Hematopoietic multipotent progenitor cell treated with erythropoietin and hydrocortisone succinate and interleukin-3 and kit ligand, for 6 days (in vitro differentiated cells): ENCODE measurements around the gene SCNN1B.
"Not testable (repeated sequence)": the region's sequence is repeated elsewhere in the genome, so short reads cannot be mapped to it uniquely, and the experiment has no call there.

ENCODE experiments used
- DNase-seq: peaks from one replicate; pipeline ENCODE4 v3.0.0-alpha.2; 2015

Gene SCNN1B

DNA sequence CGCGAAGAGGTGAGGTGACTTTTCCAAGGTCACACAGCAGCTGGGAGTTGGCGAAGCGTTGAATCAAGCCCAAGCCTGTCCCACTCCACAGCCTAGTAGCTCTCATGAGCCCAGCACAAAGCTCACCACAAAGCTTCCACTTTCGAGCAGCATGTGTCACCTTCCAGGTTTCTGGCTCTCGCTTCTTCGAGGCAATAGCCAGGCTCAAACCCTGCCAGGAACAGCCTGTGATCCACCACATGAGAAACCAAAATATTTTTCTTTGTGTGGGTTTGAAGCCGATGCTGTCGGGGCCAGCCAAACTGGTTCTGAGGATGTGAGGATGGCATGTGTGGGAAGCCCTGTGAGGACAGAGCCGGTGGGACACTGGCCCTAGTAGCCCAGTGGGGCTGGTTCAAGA lies 82.8 kb downstream of the SCNN1B start:
- DNase-seq = no peak

DNA sequence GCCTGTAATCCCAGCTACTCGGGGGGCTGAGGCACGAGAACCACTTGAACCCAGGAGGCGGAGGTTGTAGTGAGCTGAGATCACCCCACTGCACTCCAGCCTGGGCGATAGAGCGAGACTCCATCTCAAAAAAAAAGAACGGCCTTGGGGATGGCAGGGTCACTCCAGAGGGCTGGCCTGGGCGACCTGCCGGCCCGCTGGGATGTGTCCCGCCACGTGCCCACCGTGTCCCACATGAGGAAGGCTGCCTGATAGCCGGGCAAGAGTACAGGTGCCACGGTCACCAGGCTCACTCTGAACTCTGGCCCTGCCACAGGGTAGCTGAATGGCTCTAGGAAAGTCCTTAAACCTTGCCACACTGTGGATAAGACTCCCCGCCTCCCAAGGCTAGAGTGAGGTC lies 83.3 kb downstream of the SCNN1B start:
- DNase-seq = no peak

DNA sequence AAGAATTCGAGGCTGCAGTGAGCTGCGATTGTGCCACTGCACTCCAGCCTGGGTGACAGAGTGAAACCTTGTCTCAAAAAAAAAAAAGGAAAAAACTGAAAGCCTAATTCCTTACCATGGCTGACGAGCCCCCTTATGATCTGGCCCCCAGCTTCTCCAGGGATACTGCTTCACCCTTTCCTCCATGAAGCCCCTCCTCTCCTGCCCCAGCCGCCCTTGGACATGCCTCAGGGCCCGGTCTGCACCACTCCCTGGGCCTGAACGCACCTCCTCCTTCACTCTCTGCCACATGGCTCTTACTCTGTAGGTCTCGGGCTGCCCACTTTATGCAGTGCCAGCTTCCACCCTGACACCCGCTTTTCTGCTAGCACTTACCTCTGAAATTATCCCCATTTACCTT lies 85.6 kb downstream of the SCNN1B start:
- DNase-seq = no peak

DNA sequence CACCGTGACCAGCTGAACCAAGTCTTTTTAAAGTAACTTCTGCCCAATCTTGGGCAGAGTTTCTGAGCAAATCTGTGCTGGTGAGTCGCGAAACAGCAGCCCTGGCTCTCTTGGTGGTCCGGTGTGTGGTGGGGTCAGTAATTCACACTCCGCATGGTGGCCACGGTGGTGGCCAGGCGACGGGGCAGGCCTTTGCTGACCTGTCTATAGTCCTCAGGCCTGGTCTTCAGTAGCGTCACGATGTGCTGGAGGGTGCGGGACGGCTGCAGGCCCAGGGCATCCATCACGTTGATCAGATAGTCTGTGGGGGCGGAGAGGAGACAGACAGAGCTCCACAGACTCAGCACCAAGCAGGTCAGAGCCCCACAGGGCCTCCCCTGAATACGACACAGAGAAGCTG lies 86.7 kb downstream of the SCNN1B start:
- DNase-seq = no peak

DNA sequence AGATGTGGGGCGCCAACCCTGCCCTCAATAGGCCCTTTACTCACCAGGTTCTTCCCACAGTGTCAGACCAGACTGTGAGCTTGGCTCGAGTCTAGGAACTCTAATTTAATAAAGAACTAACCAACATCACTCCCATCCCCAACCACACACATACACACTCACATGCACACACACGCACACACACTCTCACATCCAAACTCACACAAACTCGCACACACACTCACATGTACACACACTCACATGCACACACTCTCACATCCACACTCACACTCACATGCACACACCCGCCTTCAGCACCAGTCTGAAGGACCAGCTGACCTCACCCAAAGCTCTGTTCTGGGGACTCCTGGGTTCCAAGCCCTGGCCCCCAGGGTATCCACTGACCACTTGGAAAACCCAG lies 87.1 kb downstream of the SCNN1B start:
- no peak for DNase-seq

DNA sequence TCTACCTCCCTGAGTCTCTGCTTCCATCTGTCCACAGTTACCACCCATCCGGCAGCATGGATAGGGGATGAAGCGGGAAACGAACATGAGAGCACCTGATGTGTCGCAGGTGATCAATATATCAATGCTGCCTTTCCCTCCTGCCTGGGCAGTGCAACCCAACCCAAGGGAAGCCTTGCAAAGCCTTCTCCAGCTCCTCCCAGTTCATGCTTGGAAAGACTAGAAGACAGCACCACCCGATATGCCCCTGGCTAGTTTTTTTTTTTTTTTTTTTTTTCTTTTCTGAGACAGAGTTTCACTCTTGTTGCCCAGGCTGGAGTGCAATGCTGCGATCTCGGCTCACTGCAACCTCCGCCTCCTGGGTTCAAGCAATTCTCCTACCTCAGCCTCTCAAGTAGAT lies 87.8 kb downstream of the SCNN1B start:
- DNase-seq = not testable (repeated sequence)

DNA sequence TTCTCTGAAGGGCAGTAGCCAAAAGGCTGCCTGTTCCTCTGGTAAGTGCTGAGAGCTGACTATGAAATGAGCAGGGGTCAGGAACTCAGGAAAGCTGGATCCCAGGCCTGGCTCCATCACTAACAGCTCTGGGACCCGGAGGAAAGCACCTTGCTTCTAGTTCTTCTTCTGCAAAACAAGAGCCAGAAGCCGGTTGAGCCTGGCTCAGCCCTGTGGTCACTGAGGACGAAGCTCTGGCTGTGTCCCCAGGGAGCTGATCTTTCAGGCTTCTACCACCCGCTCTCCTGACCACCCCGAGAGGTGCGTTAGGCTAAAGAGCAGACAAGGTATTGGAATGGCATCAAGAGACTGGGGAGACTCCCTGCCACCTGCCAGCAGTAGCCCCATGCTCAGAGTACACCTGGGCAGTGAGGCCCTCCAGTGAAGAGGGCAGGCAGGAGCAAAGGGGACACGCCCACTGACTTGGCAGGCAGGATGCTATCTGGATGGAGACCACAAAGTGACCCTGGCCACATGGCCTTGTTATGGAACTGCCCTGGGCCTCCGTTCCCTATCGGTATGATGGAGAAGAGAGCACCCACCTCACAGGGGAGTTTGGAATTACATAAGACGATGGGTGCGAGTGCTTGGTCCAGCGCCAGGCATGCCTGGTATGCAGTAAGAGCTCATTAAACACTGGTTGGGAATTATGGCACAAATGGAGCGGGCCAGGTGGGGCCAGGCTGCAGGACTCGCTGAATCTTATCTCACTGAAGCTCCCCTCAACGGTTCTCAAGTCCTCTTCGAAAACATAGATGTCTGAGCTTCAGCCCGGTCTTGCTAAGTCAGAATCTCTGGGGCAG lies 89.5 kb downstream of the SCNN1B start:
- no peak for DNase-seq

DNA sequence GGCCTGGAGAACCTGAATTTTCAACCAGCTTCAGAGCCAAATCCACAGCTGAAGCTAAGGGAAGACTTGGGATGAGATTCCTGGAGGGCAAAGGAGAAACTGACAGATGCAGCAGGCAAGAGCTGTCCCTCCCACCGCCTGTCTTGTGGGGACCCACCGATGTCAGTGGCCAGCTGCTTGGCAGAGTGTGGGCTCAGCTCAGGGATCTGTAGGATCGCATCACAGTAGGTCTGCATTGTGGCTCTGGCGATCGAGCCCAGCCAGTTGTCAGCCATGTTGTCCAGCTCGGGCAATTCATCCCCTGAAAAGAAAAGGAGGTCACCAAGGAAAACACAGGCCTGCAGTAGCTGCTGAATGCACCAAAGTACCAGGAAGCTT lies 90.1 kb downstream of the SCNN1B start:
- no peak for DNase-seq

DNA sequence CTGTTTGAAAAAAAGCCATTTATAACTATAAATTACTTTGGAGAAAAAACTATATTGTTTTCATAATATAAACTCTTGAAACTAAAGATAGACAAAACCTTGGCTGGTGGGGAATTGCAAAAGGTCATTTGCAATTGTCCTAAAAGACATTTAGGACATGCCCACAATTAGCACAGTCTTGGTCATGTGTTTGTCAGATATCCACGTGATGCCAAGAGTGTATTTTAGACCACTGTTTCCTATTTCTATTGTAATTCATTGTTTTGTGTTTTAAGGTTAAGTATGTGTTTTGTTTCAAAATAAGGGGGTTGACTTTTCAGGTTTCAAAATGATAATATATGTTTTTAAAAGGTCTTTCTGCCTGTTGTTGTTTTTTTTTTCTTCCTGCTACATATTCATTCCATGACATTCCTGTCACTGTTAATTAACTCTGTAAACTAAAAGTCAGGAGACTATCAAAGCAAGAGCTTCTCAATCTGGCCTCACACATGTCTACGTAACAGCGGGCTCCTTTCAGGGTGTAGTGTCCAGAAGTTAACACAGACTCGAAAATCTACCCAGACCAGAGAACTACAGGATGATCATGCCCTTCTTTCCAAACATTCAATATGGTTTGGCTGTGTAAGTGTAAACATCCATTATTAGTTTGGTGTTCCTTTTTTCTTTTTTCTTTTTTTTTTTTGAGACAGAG lies 92.2 kb downstream of the SCNN1B start:
- DNase-seq = no peak

DNA sequence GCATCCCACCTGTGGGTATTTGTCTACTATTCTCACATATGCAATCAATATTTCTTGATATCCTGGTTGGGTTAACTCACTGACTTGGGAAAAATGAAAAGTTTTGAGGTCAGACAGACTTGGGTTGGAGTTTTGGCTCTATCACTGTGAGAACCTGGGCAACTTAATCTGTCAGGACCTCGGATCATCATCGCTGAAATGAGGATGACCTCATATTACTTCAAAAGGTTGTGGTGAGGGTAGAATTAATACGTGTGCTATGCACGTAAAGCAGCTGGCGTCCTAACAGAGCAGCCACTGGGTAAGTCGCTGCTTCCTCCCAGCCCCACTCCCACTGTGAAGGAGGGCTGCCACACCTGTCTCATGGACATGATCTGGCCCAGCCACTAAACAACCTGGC lies 93.6 kb downstream of the SCNN1B start:
- no peak for DNase-seq

DNA sequence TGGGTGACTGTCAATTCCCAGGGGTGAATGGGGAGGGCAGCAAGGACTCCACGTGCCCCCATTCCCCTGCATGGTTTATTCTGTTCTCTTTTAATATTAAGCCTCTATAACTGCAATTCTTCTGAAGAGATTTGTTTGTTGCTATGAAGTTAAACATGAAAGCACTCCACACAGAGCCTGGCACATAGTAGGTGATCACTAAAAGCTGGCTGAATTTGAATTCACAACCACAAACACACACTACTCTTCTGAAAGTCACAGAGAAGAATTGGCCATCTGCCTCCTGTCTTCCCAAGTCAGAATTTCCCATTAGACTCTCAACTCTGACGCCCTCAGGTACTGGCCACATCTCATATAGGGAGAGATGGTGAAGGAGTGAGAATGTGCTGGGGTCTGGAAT lies 95.4 kb downstream of the SCNN1B start:
- DNase-seq = no peak

DNA sequence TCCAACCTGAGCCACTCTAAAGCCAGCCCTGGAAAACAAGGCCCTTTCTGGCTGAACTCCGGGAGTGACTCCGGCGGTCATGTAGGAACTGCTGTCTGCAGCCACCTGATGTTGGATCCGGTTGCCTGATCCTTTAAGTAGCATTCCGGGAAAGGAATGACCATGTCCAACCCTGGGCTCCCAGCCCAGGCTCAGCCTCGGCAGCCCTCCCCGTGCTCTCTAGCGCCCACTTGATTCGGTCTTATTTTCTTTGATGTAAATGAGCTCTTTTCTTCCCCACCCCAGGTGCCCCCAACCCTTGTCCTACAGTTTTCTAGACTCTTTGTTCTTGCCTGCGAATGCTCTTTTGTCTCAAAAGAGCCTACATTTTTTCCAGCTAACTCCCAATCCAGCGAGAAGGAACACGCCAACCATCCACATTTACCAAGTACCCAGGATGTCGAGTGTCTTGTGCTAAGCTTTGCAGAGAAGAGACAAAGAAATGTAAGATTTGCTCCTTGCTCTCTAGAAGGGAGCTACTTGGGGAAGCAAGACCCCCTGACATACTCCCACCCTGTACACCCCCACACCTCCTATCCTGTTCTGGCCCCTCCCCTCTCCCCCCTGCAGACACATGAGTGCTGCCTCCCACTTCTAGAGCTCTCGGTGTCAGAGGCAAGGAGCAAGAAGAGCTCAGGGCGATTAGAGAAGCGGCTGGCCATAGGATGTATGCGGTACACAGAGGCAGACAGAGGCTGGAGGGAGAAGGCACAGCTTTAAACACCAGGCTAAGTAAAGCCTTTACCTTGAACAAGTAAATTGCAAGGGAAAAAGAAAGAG lies 97.1 kb downstream of the SCNN1B start:
- no peak for DNase-seq

DNA sequence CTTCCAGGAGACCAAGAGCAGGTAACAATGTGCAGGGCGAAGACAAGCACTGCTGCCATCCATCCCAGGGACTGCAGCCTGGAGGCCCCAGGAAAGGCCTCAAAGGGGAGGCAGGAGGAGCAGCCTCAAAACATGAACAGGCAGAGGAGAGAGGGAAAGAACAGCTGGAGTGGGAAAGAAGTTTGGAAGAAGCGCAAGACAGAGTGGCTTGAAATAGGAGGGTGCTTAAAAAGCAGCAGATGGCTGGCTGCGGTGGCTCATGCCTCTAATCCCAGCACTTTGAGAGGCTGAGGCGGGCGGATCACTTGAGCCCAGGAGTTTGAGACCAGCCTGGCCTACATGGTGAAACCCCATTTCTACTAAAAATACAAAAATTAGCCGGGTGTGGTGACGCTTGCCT lies 98.3 kb downstream of the SCNN1B start:
- not testable (repeated sequence) for DNase-seq

DNA sequence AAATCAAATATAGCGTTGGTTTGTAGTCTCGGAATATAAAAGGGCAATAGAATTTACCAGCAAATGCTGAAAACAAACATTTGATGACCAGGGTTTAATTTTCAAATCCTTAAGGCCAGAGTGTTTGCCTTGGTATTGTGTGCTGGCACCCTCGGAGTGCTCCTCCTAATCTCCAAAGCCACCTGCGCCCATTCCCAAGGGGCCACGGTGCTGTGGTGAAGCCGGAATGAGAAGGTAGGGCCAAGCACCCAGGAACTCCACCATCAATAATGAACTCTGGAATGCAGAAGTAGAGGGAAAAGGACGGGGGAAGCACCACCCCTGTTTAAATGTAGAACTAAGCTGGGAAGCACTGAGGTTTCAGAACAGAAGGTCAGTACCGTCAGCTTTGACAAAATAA lies 99.0 kb downstream of the SCNN1B start:
- no peak for DNase-seq

DNA sequence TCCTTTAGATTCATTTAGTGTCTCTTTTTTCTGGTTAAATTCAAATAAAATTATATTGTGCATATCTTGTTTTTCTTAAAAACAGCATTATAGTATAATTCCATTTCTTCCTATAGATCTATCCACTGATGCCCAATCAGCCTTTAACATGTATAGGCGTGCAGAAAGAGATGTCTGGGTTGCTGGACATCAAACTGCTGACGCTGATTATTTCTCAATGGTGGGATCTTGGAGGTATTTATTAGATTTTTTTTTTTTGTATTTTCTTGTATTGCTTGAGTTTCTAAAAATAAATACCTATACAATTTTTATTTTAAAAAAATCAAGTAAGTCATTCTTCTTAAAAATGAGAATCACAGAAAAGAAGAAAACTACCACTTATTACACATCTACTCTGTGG lies 100.0 kb downstream of the SCNN1B start:
- DNase-seq = no peak

DNA sequence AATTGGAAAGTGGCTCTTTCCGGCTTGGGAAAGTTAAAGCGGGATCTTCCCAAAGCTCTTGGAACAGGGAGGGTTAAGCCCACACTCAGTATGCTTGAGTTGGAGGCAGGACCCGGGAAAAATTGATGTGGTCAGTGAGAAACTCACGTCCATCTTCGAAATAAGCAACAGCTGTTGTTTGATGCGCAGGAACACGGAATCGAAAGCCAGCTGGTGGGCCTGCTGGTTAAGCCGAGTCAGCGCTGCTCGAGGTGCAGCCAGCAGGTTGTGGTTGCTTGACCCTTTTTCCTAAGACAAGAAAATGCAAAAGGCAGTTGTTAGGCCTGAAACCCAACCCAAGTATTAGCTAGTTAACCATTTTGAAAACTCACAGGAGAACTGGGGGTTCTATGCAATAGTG lies 101.4 kb downstream of the SCNN1B start:
- DNase-seq = no peak

DNA sequence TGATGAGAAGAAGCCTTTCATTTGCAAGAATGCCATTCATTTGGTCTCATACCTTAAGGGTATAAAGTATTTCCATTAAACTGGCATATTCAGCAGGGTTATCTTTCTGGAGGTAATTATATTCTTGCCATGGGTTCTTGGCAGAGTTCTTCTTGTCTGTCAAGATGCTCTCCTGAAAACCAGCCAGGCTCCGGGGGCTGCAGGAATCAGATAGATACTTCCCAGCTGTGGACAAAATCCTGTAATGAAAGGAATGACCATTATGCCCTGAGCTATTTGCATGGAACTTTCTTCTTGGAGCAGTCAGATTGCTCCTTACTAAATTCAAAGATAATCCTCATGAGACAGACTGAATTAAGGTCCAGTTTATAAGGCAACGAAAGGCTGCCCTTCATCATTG lies 103.9 kb downstream of the SCNN1B start:
- no peak for DNase-seq

DNA sequence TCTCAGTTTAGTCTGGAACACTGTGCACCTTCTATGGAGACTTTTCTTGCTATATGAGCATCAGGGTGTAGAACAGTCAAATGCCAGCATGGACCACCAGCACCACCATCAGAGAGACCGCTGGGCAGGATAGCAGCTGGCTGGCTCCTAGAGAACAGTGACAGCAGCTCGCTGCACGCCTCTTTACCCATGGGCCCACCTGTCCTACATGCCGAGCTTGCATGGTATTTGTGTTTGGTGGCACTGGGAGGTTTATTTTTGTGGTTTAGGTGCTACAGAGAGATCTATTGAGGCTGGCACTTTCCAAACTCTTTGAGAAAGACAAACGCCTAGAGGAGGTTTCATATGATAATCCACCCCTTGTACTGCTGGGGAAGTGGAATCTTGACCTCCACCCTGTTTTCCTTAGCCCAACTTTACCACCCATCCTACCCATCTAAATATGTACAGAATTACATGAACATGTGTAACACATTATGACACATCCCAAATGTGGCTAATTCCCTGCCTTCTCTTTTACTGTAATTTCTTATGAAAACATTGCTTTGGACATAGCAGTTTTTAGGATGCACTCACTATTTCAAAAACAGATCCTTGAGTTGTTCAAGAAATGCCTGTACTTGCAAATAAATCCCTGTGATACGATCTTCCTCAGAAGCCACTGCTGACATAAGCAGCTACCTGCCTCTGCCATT lies 104.6 kb downstream of the SCNN1B start:
- DNase-seq = no peak

DNA sequence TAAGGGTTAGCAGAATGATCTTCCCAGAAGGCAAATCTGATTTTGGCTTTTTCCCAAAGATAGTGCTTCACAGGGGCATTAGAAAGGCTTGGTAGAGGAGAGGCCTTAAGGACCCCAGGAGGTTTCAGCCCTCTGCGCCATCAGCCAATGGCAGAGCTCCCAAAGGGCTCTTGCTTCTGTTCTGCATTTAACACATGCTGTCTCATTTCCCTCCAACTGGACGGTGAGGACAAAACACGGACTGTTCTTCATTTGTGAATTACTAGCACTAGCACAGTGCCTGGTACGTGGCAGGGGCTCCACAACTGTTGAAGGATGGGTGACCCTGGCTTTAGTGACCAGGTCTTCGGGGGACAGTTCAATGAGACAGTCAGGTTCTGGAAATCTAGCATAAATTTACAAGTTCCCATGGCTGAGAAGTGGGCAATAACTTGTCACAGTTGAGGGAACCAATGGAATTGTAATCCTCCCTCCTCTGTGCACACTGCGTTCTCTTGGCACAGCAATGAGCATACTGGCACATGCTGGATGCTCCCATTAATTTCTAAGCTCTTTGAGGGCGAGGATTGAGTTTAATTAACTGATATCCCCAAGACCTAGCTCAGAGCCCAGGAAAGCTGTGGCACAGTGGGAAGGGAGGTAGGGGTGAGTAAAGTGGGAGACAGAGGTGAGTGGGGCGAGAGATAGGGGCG lies 105.5 kb downstream of the SCNN1B start:
- no peak for DNase-seq

DNA sequence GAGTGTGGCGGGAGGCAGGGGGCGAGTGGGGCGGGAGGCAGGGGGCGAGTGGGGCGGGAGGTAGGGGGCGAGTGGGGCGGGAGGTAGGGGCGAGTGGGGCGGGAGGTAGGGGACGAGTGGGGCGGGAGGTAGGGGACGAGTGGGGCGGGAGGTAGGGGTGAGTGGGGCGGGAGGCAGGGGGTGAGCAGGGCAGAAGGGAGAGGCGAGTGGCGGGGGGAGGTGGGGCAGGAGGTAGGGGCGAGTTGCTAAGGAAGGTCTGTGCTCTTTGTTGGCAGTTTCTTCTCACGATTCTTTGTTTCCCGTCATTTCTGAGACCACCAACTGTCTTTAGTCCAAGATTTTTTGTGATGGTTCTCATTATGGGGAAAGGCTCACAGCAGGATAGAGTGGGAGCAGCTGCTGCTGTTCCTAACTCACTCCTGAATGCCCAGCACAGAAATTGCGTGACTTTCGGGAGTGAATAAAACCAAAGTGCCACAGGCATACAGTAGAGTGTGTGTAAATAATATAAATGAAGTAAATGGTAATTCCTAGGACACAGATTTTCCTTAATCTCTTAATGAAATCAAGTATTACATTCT lies 106.2 kb downstream of the SCNN1B start:
- no peak for DNase-seq

DNA sequence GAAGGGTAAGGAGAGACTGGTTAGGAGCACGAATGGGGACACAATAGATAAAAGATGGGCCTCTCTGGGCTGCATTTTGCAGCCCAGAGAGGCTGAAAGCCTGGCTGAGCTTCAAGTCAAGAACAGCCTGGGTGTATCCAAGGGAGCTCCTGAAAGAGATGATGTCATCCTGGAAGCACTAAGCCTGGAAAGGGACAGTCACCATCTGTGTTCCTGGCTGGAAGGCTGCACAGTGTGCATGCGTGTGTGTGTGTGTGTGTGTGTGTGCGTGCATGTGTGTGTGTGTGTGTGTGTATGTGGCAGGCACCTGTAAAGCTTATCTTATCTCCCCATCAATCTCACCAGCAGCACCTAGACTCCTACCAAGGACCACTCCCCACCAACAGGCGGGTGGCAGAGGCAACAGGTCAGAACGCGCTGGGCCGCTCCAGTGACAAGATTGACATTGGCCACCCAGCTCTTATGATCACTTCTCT lies 106.8 kb downstream of the SCNN1B start:
- DNase-seq = no peak

DNA sequence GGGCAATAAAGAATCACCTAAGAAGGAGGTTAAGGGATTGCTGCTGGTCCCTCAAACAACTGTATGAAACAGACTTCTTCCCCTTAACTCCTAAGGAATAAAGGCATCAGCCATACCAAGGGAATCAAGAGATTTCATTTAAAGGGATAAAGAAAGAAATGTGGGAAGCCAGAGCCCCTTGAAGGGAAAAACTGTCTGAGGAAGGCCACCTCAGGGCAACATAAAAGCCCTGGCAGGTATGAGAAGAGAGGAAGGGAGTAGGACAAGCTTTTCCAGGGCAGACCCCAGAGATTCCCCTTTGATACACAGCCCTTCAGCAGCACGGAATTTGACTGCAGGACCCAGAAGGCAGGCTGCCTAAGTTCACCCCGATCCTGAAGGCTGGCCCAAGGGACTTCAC lies 107.4 kb downstream of the SCNN1B start:
- DNase-seq = no peak
